Stomach (tissue), 9 donors: ENCODE results near the gene SNX1. TPM values are rescaled to one million over a fixed set of nuclear protein-coding genes. Genes with fewer than 3 reads are reported as not detected.

Experiments
- DNase-seq, 2 donors: peaks; one replicate each; pipeline versions ENCODE4 v3.0.0 to v3.0.0-alpha.2; 2013 to 2019
- H3K27ac ChIP-seq, 5 donors: fragments of 200-600 bp in 4 of 5; sonication (generic) in 4 of 5; one replicate each; pipeline ENCODE4 v1.5.1; 2013 to 2019; ENCODE audit warnings: mild to moderate bottlenecking in 1 of 5, moderate library complexity in 1 of 5
- H3K27me3 ChIP-seq, 3 donors: fragments of 200-600 bp; sonication (generic); one replicate each; pipeline ENCODE4 v1.5.1; 2017 to 2019; ENCODE audit warnings: mixed run types in 1 of 3
- H3K36me3 ChIP-seq, 4 donors: fragments of 200-600 bp; sonication (generic); 1 replicate in 3 of 4; 2 replicates in 1 of 4; pipeline ENCODE4 v1.5.1; 2016 to 2019
- H3K4me1 ChIP-seq, 4 donors: fragments of 200-600 bp; sonication (generic); one replicate each; pipeline ENCODE4 v1.5.1; 2016 to 2019
- H3K4me3 ChIP-seq, 4 donors: fragments of 200-600 bp; sonication (generic) in 3 of 4; one replicate each; pipeline ENCODE4 v1.5.1; 2016 to 2019; ENCODE audit warnings: mild to moderate bottlenecking in 1 of 4
- H3K9me3 ChIP-seq, 4 donors: fragments of 200-600 bp; sonication (generic); one replicate each; pipeline ENCODE4 v1.5.1; 2016 to 2019
- CTCF ChIP-seq, 7 experiments: fragments of 450-650 bp in 4 of 7; fragments of 200-600 bp in 3 of 7; sonication (generic) in 3 of 7; IDR thresholded peaks; one replicate each; pipeline ENCODE4 v1.5.1; 2016 to 2019; ENCODE audit warnings: antibody characterized with exemption in 7 of 7, control low read depth in 2 of 7, mild to moderate bottlenecking in 1 of 7
- EP300 ChIP-seq: sonication (generic); formaldehyde crosslinking; IDR thresholded peaks from one replicate; pipeline ENCODE4 v1.6.1; 2017; ENCODE audit warnings: antibody characterized with exemption
- POLR2A ChIP-seq, 4 donors: fragments of 450-650 bp; IDR thresholded peaks; one replicate each; pipeline ENCODE4 v1.6.1; 2016; ENCODE audit warnings: antibody characterized with exemption in 4 of 4, control low read depth in 2 of 4, mild to moderate bottlenecking in 1 of 4, moderate library complexity in 1 of 4
- POLR2AphosphoS5 ChIP-seq, 3 donors: sonication (generic); formaldehyde crosslinking; IDR thresholded peaks; one replicate each; pipeline ENCODE4 v1.6.1; 2016; ENCODE audit warnings: antibody characterized with exemption in 3 of 3
- WGBS, 5 donors: extraction: QIAGEN DNeasy Blood & Tissue Kit in 3 of 5; methylation state at CpG; one replicate each; pipeline versions ENCODE4 v1.1.5 to v1.1.7; 2013 to 2018; 5-methylcytosine and 5-hydroxymethylcytosine counted together
- intact Hi-C: fragments of 100-400 bp; cut with DNase I; formaldehyde crosslinking; loops from one replicate; pipeline ENCODE4 v1.15.1; 2023; ENCODE audit warnings: low total_unique reads
- polyA plus RNA-seq, 3 donors: library from polyadenylated mRNA; stranded (reverse); fragments of 200-250 nt; gene quantifications; one replicate each; pipeline ENCODE4 v1.2.3, GENCODE V29; 2013
- small RNA-seq, 4 donors: library from RNA; depleted of rRNA; stranded (forward); fragments of <200 nt; gene quantifications; one replicate each; pipeline ENCODE3, GENCODE V24; 2016
- total RNA-seq, 5 donors: library from RNA; depleted of rRNA; stranded (reverse); fragments of >200 nt; gene quantifications; one replicate each; pipeline versions ENCODE4 v1.1.0 to v1.2.3, GENCODE V29; 2014 to 2016
- donor health status: healthy with polysubstance abuse.
- donor health status: Bipolar disorder and iron deficiency.
- donor health status: healthy.

The SNX1 gene
- total and polyA plus RNA-seq, 8 donors = 38.8 to 119 (median 61.9) TPM

DNA sequence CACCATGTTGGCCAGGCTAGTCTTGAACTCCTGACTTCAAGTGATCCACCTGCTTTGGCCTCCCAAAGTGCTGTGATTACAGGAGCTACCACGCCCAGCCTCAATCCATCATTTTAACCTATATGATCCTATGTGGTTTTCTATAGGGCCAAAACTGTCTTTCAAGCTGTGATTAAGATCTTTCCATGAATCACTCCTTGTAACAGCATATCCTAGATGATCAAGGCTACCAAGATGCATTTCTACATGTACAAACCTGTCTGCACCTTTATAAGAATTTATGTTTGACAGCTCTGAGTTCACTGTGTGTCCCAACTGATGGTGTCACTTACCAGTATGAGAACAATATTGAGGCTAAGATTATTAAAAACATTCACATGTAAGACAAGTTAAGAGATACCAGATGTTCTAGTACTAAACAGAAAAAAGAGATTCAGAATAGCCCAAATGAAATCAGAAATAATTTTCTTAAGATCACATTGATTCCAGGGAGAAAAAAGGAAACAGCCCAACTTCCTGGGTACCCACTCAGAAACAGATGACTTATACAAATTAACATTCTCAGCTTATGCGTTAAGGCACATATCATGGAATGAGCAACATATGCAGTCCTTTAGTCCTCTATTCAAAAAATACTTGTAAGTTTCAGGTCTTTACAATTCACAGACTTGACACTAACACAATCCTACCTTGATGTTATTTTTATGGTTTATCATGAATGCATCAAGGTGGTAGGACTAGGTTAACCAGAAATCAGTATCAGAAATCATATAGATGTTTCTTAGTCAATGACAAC, 91.8 kb downstream of the SNX1 start:
- Histone ChIP-seq H3K4me3 (no peak overlapping the region), H3K9me3 (no peaks in the 10 kb centered on the region), H3K36me3 (peaks cover 0 to 52% (median 49%) of the 10 kb centered on the region in 4 donors), H3K4me1 (no peaks in the 10 kb centered on the region), H3K27ac (no peak overlapping the region), H3K27me3 (no peaks in the 10 kb centered on the region)
- DNase-seq = no peak
- WGBS, 5 donors = 80 to 99% (median 91%) methylated on average over 2 of the region's 2 CpGs
- TF ChIP-seq POLR2AphosphoS5 (IDR thresholded peaks at IDR 0.05) (no peak), CTCF (IDR thresholded peaks at IDR 0.05) (no peak), POLR2A (IDR thresholded peaks at IDR 0.05) (no peak), EP300 (no peak)
- intact Hi-C loops = no loop called here

Small RNA genes within 50 kb of the gene (small RNA-seq; reads per million reads assigned to genes)
- gene RF00019 = 0 reads per million in 4 donors

Other genes starting within 250 kb of the SNX1 start
- gene DAPK2, start 49.5 kb upstream of the SNX1 start, total RNA-seq = 100 to 1,000 TPM in 1 of 5 donors, 10 to 100 TPM in 3, 1 to 10 TPM in 1; 9.0 to 178 (median 16.8) TPM
- gene DAPK2, start 49.5 kb upstream of the SNX1 start, polyA plus RNA-seq = 10 to 100 TPM in 1 of 3 donors, 1 to 10 TPM in 2; 5.2 to 29.3 (median 5.3) TPM
- 100 to 1,000 TPM in 3 of 5 donors, 10 to 100 TPM in 2; 27.2 to 425 (median 107) TPM for gene CIAO2A, start 2.1 kb upstream of the SNX1 start, total RNA-seq
- gene CIAO2A, start 2.1 kb upstream of the SNX1 start, polyA plus RNA-seq = 100 to 1,000 TPM in 2 of 3 donors, 10 to 100 TPM in 1; 58.8 to 158 (median 155) TPM
- gene SNX22, start 55.7 kb downstream of the SNX1 start, total RNA-seq = 10 to 100 TPM in 1 of 5 donors, 1 to 10 TPM in 1, under 1 TPM in 1, not detected in 2; 0.92 to 41.1 (median 5.9) TPM
- 1 to 10 TPM; 2.6 to 4.5 (median 3.1) TPM for gene SNX22, start 55.7 kb downstream of the SNX1 start, polyA plus RNA-seq
- 100 to 1,000 TPM; 116 to 468 (median 176) TPM for gene PPIB, start 67.0 kb downstream of the SNX1 start, total RNA-seq
- gene PPIB, start 67.0 kb downstream of the SNX1 start, polyA plus RNA-seq = 100 to 1,000 TPM; 227 to 582 (median 370) TPM